ENCODE results near the gene ZSWIM2. TPM values are rescaled to one million over a fixed set of nuclear protein-coding genes. Genes with fewer than 3 reads are reported as not detected.
"Not testable (repeated sequence)": the region's sequence is repeated elsewhere in the genome, so short reads cannot be mapped to it uniquely, and the experiment has no call there.

ZSWIM2 gene, protein sequence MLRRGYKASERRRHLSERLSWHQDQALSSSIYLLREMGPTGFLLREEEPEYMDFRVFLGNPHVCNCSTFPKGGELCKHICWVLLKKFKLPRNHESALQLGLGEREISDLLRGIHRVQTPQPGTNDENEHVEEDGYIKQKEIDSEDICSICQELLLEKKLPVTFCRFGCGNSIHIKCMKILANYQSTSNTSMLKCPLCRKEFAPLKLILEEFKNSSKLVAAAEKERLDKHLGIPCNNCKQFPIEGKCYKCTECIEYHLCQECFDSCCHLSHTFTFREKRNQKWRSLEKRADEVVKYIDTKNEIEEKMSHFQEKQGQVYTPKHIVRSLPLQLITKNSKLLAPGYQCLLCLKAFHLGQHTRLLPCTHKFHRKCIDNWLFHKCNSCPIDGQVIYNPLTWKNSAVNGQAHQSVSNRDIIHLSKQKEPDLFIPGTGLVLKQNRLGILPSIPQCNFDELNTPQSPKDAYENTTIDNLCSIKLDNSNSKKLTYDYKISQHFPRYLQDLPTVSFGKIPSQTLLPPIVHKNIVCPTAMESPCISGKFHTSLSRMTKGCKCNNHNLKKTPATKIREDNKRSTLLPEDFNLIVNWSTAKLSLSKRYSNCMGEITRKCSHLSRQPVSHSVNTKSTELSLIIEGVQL
- total RNA-seq (2021; fragmentation: NEBNext Ultra II Directional; extraction: Animal tissue kit (Norgen Biotek cat#: 25700)): under 1 TPM in 1 of 6 experiments, not detected in 5; 0.10 TPM
- long read RNA-seq, partial matches to known transcripts: 0 of 1 reads
- long read RNA-seq, other reads (novel, unspliced or antisense): 1 of 1 reads

- peak; percentile 77 for DNase-seq
- Mint-ChIP-seq H3K27ac (peak within 1 kb of the TSS; percentile 95), H3K27me3 (ENCODE audit: insufficient read depth) (no peaks in the 10 kb centered on the region; the same call in 1 of the 2 replicates), H3K9me3 (no peaks in the 10 kb centered on the region), H3K4me1 (ENCODE audit: low read depth) (peaks cover 50% of the 10 kb centered on the region), H3K36me3 (ENCODE audit: low read depth) (no peaks in the 10 kb centered on the region), H3K4me3 (peak within 1 kb of the TSS; percentile 93)
- TF ChIP-seq, protein P1, sequence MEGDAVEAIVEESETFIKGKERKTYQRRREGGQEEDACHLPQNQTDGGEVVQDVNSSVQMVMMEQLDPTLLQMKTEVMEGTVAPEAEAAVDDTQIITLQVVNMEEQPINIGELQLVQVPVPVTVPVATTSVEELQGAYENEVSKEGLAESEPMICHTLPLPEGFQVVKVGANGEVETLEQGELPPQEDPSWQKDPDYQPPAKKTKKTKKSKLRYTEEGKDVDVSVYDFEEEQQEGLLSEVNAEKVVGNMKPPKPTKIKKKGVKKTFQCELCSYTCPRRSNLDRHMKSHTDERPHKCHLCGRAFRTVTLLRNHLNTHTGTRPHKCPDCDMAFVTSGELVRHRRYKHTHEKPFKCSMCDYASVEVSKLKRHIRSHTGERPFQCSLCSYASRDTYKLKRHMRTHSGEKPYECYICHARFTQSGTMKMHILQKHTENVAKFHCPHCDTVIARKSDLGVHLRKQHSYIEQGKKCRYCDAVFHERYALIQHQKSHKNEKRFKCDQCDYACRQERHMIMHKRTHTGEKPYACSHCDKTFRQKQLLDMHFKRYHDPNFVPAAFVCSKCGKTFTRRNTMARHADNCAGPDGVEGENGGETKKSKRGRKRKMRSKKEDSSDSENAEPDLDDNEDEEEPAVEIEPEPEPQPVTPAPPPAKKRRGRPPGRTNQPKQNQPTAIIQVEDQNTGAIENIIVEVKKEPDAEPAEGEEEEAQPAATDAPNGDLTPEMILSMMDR (IDR thresholded peaks at IDR 0.05): 0 out of 2 replicates have a peak, but pooled peaks have one; percentile 15
These were observed at the start of gene ZSWIM2 for GRCh38 chr2:186848873-186849578. TSS of gene ZSWIM2 (minus strand) at chr2:186849170. CDS start at chr2:186849130, 40 bp downstream.

DNA sequence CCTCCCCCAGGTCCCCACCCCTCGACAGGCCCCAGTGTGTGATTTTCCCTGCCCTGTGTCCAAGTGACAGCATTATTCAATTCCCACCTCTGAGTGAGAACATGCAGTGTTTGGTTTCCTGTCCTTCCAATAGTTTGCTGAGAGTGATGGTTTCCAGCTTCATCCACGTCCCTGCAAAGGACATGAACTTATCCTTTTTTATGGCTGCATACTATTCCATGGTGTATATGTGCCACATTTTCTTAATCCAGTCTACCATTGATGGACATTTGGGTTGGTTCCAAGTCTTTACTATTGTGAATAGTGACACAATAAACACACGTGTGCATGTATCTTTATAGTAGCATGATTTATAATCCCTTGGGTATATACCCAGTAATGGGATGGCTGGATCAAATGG lies 47.2 kb upstream of the ZSWIM2 start:
- not testable (repeated sequence) for H3K36me3 Mint-ChIP-seq (ENCODE audit: low read depth); H3K4me3 Mint-ChIP-seq; DNase-seq; H3K27ac Mint-ChIP-seq; H3K4me1 Mint-ChIP-seq (ENCODE audit: low read depth); H3K9me3 Mint-ChIP-seq
- H3K27me3 Mint-ChIP-seq (ENCODE audit: insufficient read depth): peaks cover 11% of the 10 kb centered on the region

GRCh38 chr2:186895451-186895850 lies 46.5 kb upstream of the ZSWIM2 start:
- TF ChIP-seq, protein P1 (IDR thresholded peaks at IDR 0.05): no peak
- H3K9me3 Mint-ChIP-seq: no peaks in the 10 kb centered on the region
- peaks cover 11% of the 10 kb centered on the region for H3K27me3 Mint-ChIP-seq (ENCODE audit: insufficient read depth)
- no peaks in the 10 kb centered on the region for H3K36me3 Mint-ChIP-seq (ENCODE audit: low read depth)
- no peak for DNase-seq
- no peak overlapping the region for H3K27ac Mint-ChIP-seq
- H3K4me1 Mint-ChIP-seq (ENCODE audit: low read depth): 0 out of 2 replicates have a peak, but pooled peaks cover 6% of the 10 kb centered on the region
- no peak overlapping the region for H3K4me3 Mint-ChIP-seq

DNA sequence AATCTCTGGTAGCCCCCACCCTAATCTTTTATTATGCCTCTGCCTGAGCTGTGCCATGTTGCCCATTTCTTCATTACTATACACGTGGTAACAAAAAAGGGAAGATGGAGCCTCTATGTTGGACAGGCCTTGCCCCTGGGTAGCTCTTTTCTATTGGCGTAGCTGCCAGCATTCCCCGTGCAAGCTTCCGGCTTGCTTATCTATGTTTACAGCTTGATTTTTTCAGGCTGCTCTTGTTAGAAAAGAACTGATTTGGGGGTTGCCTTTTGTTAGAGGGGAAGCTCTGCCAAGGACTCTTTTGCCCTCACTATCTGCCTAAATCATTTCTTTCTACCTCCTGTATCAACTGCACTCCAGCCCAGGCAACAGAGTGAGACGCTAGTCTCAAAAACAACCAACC lies 45.5 kb upstream of the ZSWIM2 start:
- no peaks in the 10 kb centered on the region for H3K9me3 Mint-ChIP-seq
- H3K27me3 Mint-ChIP-seq (ENCODE audit: insufficient read depth): peaks cover 8% of the 10 kb centered on the region
- no peak overlapping the region for H3K27ac Mint-ChIP-seq
- H3K36me3 Mint-ChIP-seq (ENCODE audit: low read depth): no peaks in the 10 kb centered on the region
- H3K4me3 Mint-ChIP-seq: no peak overlapping the region
- no peak for DNase-seq
- H3K4me1 Mint-ChIP-seq (ENCODE audit: low read depth): 0 out of 2 replicates have a peak, but pooled peaks cover 6% of the 10 kb centered on the region
- TF ChIP-seq, protein P1 (IDR thresholded peaks at IDR 0.05): no peak

GRCh38 chr2:186892821-186893220 lies 43.9 kb upstream of the ZSWIM2 start:
- Mint-ChIP-seq H3K9me3 (no peaks in the 10 kb centered on the region), H3K4me1 (ENCODE audit: low read depth) (0 out of 2 replicates have a peak, but pooled peaks cover 6% of the 10 kb centered on the region), H3K27me3 (ENCODE audit: insufficient read depth) (peaks cover 2% of the 10 kb centered on the region), H3K4me3 (no peak overlapping the region), H3K36me3 (ENCODE audit: low read depth) (no peaks in the 10 kb centered on the region), H3K27ac (no peak overlapping the region)
- DNase-seq: no peak
- TF ChIP-seq, protein P1 (IDR thresholded peaks at IDR 0.05): no peak
